NCI-H446 (cell line): ENCODE measurements around the gene CCDC88C.
A peak's percentile ranks its signal among the peaks of the same experiment; 100 is the strongest.
"Not testable (repeated sequence)": the region's sequence is repeated elsewhere in the genome, so short reads cannot be mapped to it uniquely, and the experiment has no call there.

Experiments
- DNase-seq, 2 experiments: peaks; one replicate each; lab custom pipeline; 2025; lab: John Stamatoyannopoulos, UW

The CCDC88C gene

DNA sequence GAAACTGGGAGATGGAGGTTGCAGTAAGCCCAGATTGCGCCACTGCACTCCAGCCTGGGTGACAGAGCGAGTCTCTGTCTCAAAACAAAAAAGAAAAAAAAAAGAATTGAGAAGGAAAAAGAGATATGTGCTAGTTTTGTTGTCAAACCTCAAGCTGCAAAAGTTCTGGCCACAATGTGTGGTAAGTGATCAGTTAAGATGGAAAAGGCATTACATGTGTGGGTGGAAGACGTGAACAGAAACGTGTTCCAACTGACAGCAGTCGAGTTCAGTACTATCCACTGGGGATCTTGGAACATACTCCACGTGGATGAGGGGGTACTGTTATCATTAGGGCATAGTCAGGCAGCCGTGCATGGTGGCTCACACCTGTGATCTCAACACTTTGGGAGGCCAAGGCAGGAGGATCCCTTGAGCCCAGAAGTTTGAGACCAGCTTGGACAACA, 190.4 kb downstream of the CCDC88C start:
- DNase-seq, result no peak

GRCh38 chr14:91226360-91226759, 191.3 kb downstream of the CCDC88C start:
- DNase-seq, result not testable (repeated sequence)

DNA sequence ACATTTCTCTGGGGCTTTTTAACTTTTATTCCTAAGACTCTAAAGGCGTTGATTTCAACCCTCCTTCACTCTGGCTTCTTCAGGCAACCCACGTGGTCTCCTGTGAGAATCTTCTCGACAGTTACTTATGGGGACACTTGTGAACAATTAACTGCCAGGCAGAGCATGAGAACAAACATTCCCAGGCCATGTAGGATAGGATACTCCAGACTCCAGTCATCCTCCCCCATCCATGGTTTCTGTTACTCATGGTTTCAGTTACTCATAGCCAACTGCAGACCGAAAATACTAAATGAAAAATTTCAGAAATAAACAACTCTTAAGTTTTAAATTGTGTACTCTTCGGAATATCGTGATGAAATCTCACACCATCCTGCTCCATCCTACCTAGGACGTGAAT, 192.6 kb downstream of the CCDC88C start:
- no peak for DNase-seq

GRCh38 chr14:91223028-91223783, 194.4 kb downstream of the CCDC88C start:
- DNase-seq, result peak; percentile 57 to 85
